ENCODE data around the gene MAPT.
"Not testable (repeated sequence)": the region's sequence is repeated elsewhere in the genome, so short reads cannot be mapped to it uniquely, and the experiment has no call there.

Gene MAPT

GRCh38 chr17:45934044-45934979 is 40.0 kb downstream of the MAPT start:
- Mint-ChIP-seq H3K4me3 (no peak overlapping the region), H3K4me1 (ENCODE audit: low read depth) (no peaks in the 10 kb centered on the region), H3K9me3 (no peaks in the 10 kb centered on the region), H3K27ac (no peak overlapping the region), H3K27me3 (ENCODE audit: low read depth) (peaks cover 28% of the 10 kb centered on the region), H3K36me3 (ENCODE audit: low read depth) (no peaks in the 10 kb centered on the region)
- DNase-seq (ENCODE audit: low spot score), result no peak

- peaks cover 23% of the 10 kb centered on the region for H3K27me3 Mint-ChIP-seq (ENCODE audit: low read depth)
- H3K4me3 Mint-ChIP-seq, result no peak overlapping the region
- H3K27ac Mint-ChIP-seq, result no peak overlapping the region
- no peak for DNase-seq (ENCODE audit: low spot score)
- no peaks in the 10 kb centered on the region for H3K9me3 Mint-ChIP-seq
- H3K4me1 Mint-ChIP-seq (ENCODE audit: low read depth), result no peaks in the 10 kb centered on the region
- H3K36me3 Mint-ChIP-seq (ENCODE audit: low read depth), result no peaks in the 10 kb centered on the region
Observed at GRCh38 chr17:45935197-45935709, 40.9 kb downstream of the MAPT start.

- Mint-ChIP-seq H3K9me3 (no peaks in the 10 kb centered on the region), H3K4me3 (no peak overlapping the region), H3K27ac (no peak overlapping the region), H3K4me1 (ENCODE audit: low read depth) (no peaks in the 10 kb centered on the region), H3K27me3 (ENCODE audit: low read depth) (peaks cover 21% of the 10 kb centered on the region), H3K36me3 (ENCODE audit: low read depth) (no peaks in the 10 kb centered on the region)
- no peak for DNase-seq (ENCODE audit: low spot score)
Observed at GRCh38 chr17:45935710-45936509, 41.6 kb downstream of the MAPT start.

- Mint-ChIP-seq H3K4me1 (ENCODE audit: low read depth) (no peaks in the 10 kb centered on the region), H3K36me3 (ENCODE audit: low read depth) (no peaks in the 10 kb centered on the region), H3K9me3 (no peaks in the 10 kb centered on the region), H3K27me3 (ENCODE audit: low read depth) (peaks cover 20% of the 10 kb centered on the region), H3K27ac (no peak overlapping the region), H3K4me3 (no peak overlapping the region)
- DNase-seq (ENCODE audit: low spot score), result no peak
Observed at GRCh38 chr17:45936610-45937009, 42.3 kb downstream of the MAPT start.

- H3K36me3 Mint-ChIP-seq (ENCODE audit: low read depth); H3K4me3 Mint-ChIP-seq; H3K9me3 Mint-ChIP-seq; H3K27ac Mint-ChIP-seq; H3K4me1 Mint-ChIP-seq (ENCODE audit: low read depth); DNase-seq (ENCODE audit: low spot score): not testable (repeated sequence)
- H3K27me3 Mint-ChIP-seq (ENCODE audit: low read depth), result peaks cover 23% of the 10 kb centered on the region
Observed at GRCh38 chr17:45937186-45937585, 42.8 kb downstream of the MAPT start.

- H3K27ac Mint-ChIP-seq, result no peak overlapping the region
- no peak overlapping the region for H3K4me3 Mint-ChIP-seq
- no peaks in the 10 kb centered on the region for H3K9me3 Mint-ChIP-seq
- DNase-seq (ENCODE audit: low spot score), result no peak
- H3K4me1 Mint-ChIP-seq (ENCODE audit: low read depth), result peaks cover 2% of the 10 kb centered on the region
- no peaks in the 10 kb centered on the region for H3K36me3 Mint-ChIP-seq (ENCODE audit: low read depth)
- H3K27me3 Mint-ChIP-seq (ENCODE audit: low read depth), result peaks cover 30% of the 10 kb centered on the region
Observed at GRCh38 chr17:45939395-45939794, 45.0 kb downstream of the MAPT start.

- H3K36me3 Mint-ChIP-seq (ENCODE audit: low read depth), result no peaks in the 10 kb centered on the region
- H3K4me1 Mint-ChIP-seq (ENCODE audit: low read depth), result peaks cover 2% of the 10 kb centered on the region
- H3K27me3 Mint-ChIP-seq (ENCODE audit: low read depth), result peaks cover 30% of the 10 kb centered on the region
- no peak for DNase-seq (ENCODE audit: low spot score)
- H3K4me3 Mint-ChIP-seq, result no peak overlapping the region
- H3K9me3 Mint-ChIP-seq, result no peaks in the 10 kb centered on the region
- H3K27ac Mint-ChIP-seq, result no peak overlapping the region
Observed at GRCh38 chr17:45940293-45940692, 45.9 kb downstream of the MAPT start.

- no peaks in the 10 kb centered on the region for H3K9me3 Mint-ChIP-seq
- peaks cover 2% of the 10 kb centered on the region for H3K4me1 Mint-ChIP-seq (ENCODE audit: low read depth)
- H3K36me3 Mint-ChIP-seq (ENCODE audit: low read depth), result no peaks in the 10 kb centered on the region
- no peak overlapping the region for H3K4me3 Mint-ChIP-seq
- peaks cover 26% of the 10 kb centered on the region for H3K27me3 Mint-ChIP-seq (ENCODE audit: low read depth)
- DNase-seq (ENCODE audit: low spot score), result no peak
- no peak overlapping the region for H3K27ac Mint-ChIP-seq
Observed at GRCh38 chr17:45940826-45941225, 46.5 kb downstream of the MAPT start.

GRCh38 chr17:45941395-45941794 is 47.0 kb downstream of the MAPT start:
- no peaks in the 10 kb centered on the region for H3K9me3 Mint-ChIP-seq
- H3K27ac Mint-ChIP-seq, result no peak overlapping the region
- no peak for DNase-seq (ENCODE audit: low spot score)
- H3K4me1 Mint-ChIP-seq (ENCODE audit: low read depth), result peaks cover 2% of the 10 kb centered on the region
- H3K36me3 Mint-ChIP-seq (ENCODE audit: low read depth), result no peaks in the 10 kb centered on the region
- H3K27me3 Mint-ChIP-seq (ENCODE audit: low read depth), result peaks cover 25% of the 10 kb centered on the region
- no peak overlapping the region for H3K4me3 Mint-ChIP-seq

GRCh38 chr17:45942284-45942683 is 47.9 kb downstream of the MAPT start:
- Mint-ChIP-seq H3K36me3 (ENCODE audit: low read depth) (no peaks in the 10 kb centered on the region), H3K4me3 (no peak overlapping the region), H3K27ac (no peak overlapping the region), H3K27me3 (ENCODE audit: low read depth) (peaks cover 25% of the 10 kb centered on the region), H3K4me1 (ENCODE audit: low read depth) (peaks cover 2% of the 10 kb centered on the region), H3K9me3 (no peaks in the 10 kb centered on the region)
- DNase-seq (ENCODE audit: low spot score), result no peak

- Mint-ChIP-seq H3K27me3 (ENCODE audit: low read depth) (peaks cover 38% of the 10 kb centered on the region), H3K36me3 (ENCODE audit: low read depth) (no peaks in the 10 kb centered on the region), H3K4me3 (no peak overlapping the region), H3K4me1 (ENCODE audit: low read depth) (peaks cover 4% of the 10 kb centered on the region), H3K9me3 (no peaks in the 10 kb centered on the region), H3K27ac (no peak overlapping the region)
- no peak for DNase-seq (ENCODE audit: low spot score)
Observed at GRCh38 chr17:45946841-45947256, 52.5 kb downstream of the MAPT start.

GRCh38 chr17:45948498-45948880 is 54.1 kb downstream of the MAPT start:
- no peaks in the 10 kb centered on the region for H3K9me3 Mint-ChIP-seq
- peaks cover 4% of the 10 kb centered on the region for H3K4me1 Mint-ChIP-seq (ENCODE audit: low read depth)
- no peak for DNase-seq (ENCODE audit: low spot score)
- H3K36me3 Mint-ChIP-seq (ENCODE audit: low read depth), result no peaks in the 10 kb centered on the region
- H3K27me3 Mint-ChIP-seq (ENCODE audit: low read depth), result peaks cover 29% of the 10 kb centered on the region
- H3K4me3 Mint-ChIP-seq, result peak overlapping the region; percentile 64
- H3K27ac Mint-ChIP-seq, result no peak overlapping the region

- Mint-ChIP-seq H3K27ac (no peak overlapping the region), H3K9me3 (no peaks in the 10 kb centered on the region), H3K4me1 (ENCODE audit: low read depth) (peaks cover 2% of the 10 kb centered on the region), H3K27me3 (ENCODE audit: low read depth) (peaks cover 25% of the 10 kb centered on the region), H3K36me3 (ENCODE audit: low read depth) (no peaks in the 10 kb centered on the region), H3K4me3 (peak overlapping the region; percentile 64)
- peak; percentile 68 for DNase-seq (ENCODE audit: low spot score)
Observed at GRCh38 chr17:45948881-45949624, 54.7 kb downstream of the MAPT start.

Measured in T-helper 2 cell treated with Interferon-gamma antibody and Interleukin-4, amounts not matched to agents 5 μg/mL and 100 μg/mL, for 36 hours (primary cell).